Tibial nerve (tissue), 3 donors: Measurements from ENCODE around the gene RAB5B.
"Not testable (repeated sequence)": the region's sequence is repeated elsewhere in the genome, so short reads cannot be mapped to it uniquely, and the experiment has no call there.

ENCODE experiments used
- CTCF ChIP-seq, 5 experiments: fragments of 200-600 bp in 3 of 5; fragments of 450-650 bp in 2 of 5; sonication (generic) in 3 of 5; IDR thresholded peaks; one replicate each; pipeline ENCODE4 v1.5.1; 2016 to 2019; ENCODE audit warnings: antibody characterized with exemption in 5 of 5, mild to moderate bottlenecking in 3 of 5, moderate library complexity in 2 of 5
- POLR2A ChIP-seq, 2 donors: fragments of 450-650 bp; IDR thresholded peaks; one replicate each; pipeline ENCODE4 v1.6.1; 2017; ENCODE audit warnings: antibody characterized with exemption in 2 of 2, mild to moderate bottlenecking in 2 of 2, moderate library complexity in 2 of 2

GRCh38 chr12:55999999-56000540 is 26.2 kb downstream of the RAB5B start:
- TF ChIP-seq POLR2A, CTCF (IDR thresholded peaks at IDR 0.05): not testable (repeated sequence)
